Activated T-cell treated with anti-CD3 and anti-CD28 coated beads for 24 hours (primary cell): Measurements from ENCODE around the gene MMS22L.

Source experiments
- DNase-seq: peaks from one replicate; pipeline ENCODE4 v3.0.0-alpha.2; 2020; ENCODE audit warnings: low read depth

The MMS22L gene

GRCh38 chr6:97138581-97138980 is 144.4 kb downstream of the MMS22L start:
- no peak for DNase-seq

- no peak for DNase-seq
These were observed 146.2 kb downstream of the MMS22L start for GRCh38 chr6:97136626-97137358.

- DNase-seq = no peak
These were observed 149.9 kb downstream of the MMS22L start for GRCh38 chr6:97133067-97133466.

- no peak for DNase-seq
These were observed 153.9 kb downstream of the MMS22L start for GRCh38 chr6:97129106-97129505.

- no peak for DNase-seq
These were observed 154.5 kb downstream of the MMS22L start for GRCh38 chr6:97128507-97128906.

- no peak for DNase-seq
These were observed 159.4 kb downstream of the MMS22L start for GRCh38 chr6:97123652-97124051.

GRCh38 chr6:97123112-97123511 is 159.9 kb downstream of the MMS22L start:
- no peak for DNase-seq

- DNase-seq = no peak
These were observed 162.5 kb downstream of the MMS22L start for GRCh38 chr6:97120511-97120910.

- DNase-seq = no peak
These were observed 168.4 kb downstream of the MMS22L start for GRCh38 chr6:97114645-97115044.

GRCh38 chr6:97113170-97113569 is 169.8 kb downstream of the MMS22L start:
- DNase-seq = peak; percentile 2

GRCh38 chr6:97111243-97111642 is 171.8 kb downstream of the MMS22L start:
- no peak for DNase-seq

- no peak for DNase-seq
These were observed 172.4 kb downstream of the MMS22L start for GRCh38 chr6:97110626-97111025.

- no peak for DNase-seq
These were observed 172.9 kb downstream of the MMS22L start for GRCh38 chr6:97110149-97110548.

GRCh38 chr6:97109444-97109843 is 173.6 kb downstream of the MMS22L start:
- DNase-seq = no peak

- DNase-seq = no peak
These were observed 180.7 kb downstream of the MMS22L start for GRCh38 chr6:97102145-97102790.

- no peak for DNase-seq
These were observed 182.3 kb downstream of the MMS22L start for GRCh38 chr6:97100696-97101095.

- DNase-seq = no peak
These were observed 185.7 kb downstream of the MMS22L start for GRCh38 chr6:97097068-97098047.

- no peak for DNase-seq
These were observed 187.6 kb downstream of the MMS22L start for GRCh38 chr6:97095311-97095850.

- DNase-seq = no peak
These were observed 188.6 kb downstream of the MMS22L start for GRCh38 chr6:97094376-97094775.

GRCh38 chr6:97092673-97093305 is 190.2 kb downstream of the MMS22L start:
- DNase-seq = no peak
